PC-3 (cell line): ENCODE results near the gene PRPF6.

Experiments used
- CTCF ChIP-seq: fragments of 300-600 bp; sonication (generic); conservative IDR thresholded peaks from 2 replicates; pipeline ENCODE4 v1.5.1; 2017; ENCODE audit warnings: antibody characterized with exemption, low read depth, mild to moderate bottlenecking, low read length
- EZH2phosphoT487 ChIP-seq: fragments of 300-600 bp; sonication (generic); IDR thresholded peaks from 2 replicates; pipeline ENCODE4 v1.6.1; 2018; ENCODE audit warnings: mild to moderate bottlenecking, antibody characterized with exemption, low read length, borderline replicate concordance

DNA sequence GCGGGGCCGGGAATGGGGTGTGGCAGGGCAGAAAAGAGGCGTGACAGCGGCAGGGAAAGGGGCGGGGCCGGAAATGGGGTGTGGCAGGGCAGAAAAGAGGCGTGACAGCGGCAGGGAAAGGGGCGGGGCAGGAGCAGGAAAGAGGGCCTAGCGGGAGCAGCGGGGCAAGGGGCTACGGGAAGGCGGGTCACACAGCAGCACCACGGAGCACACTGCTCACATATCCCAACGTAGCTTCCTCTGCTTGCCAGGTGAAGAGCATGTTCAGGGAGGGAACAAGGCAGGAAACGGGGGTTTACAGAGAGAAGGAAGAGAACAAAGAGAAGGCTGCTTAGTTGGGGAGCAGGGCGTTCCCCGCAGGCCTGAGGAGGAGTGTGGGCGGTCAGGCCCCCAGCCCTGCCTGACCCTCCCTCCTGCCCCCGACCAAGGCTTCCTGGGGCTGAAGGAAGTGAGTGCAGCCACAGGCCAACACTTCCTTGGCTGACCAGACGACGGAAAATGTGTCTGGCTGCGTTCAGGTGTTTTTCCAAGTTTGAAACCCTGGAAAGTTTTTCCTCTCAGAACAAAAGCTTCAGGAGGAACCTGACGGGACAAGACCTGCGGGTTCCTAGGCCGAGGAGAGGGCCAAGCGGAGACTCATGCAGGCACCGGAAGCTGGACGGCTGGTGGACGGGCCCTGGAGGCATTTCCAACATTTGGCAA lies 38.5 kb upstream of the PRPF6 start:
- no peak for TF ChIP-seq CTCF
- TF ChIP-seq EZH2phosphoT487 = no peak
